Transverse colon (tissue), 4 donors: ENCODE results near the gene NCKAP5.

Experiments used
- CTCF ChIP-seq, 5 experiments: fragments of 200-600 bp in 3 of 5; fragments of 450-650 bp in 2 of 5; sonication (generic) in 3 of 5; IDR thresholded peaks; 1 replicate in 2 of 5; 2 replicates in 3 of 5; pipeline ENCODE4 v1.5.1; 2016 to 2017; ENCODE audit warnings: antibody characterized with exemption in 5 of 5, inconsistent platforms in 3 of 5, mild to moderate bottlenecking in 2 of 5, moderate library complexity in 1 of 5
- POLR2AphosphoS5 ChIP-seq, 3 donors: sonication (generic); formaldehyde crosslinking; IDR thresholded peaks; one replicate each; pipeline ENCODE4 v1.6.1; 2016; ENCODE audit warnings: antibody characterized with exemption in 3 of 3

- TF ChIP-seq CTCF (IDR thresholded peaks at IDR 0.05) (no peak), POLR2AphosphoS5 (IDR thresholded peaks at IDR 0.05) (no peak)
These were observed 67.3 kb downstream of the NCKAP5 start for GRCh38 chr2:133500917-133501316.
